Brain pericyte (primary cell): ENCODE measurements around the gene NEGR1.

Experiments
- DNase-seq: peaks from one replicate; pipeline ENCODE4 v3.0.0-alpha.2; 2012; ENCODE audit warnings: low read depth, low spot score

NEGR1 gene

DNA sequence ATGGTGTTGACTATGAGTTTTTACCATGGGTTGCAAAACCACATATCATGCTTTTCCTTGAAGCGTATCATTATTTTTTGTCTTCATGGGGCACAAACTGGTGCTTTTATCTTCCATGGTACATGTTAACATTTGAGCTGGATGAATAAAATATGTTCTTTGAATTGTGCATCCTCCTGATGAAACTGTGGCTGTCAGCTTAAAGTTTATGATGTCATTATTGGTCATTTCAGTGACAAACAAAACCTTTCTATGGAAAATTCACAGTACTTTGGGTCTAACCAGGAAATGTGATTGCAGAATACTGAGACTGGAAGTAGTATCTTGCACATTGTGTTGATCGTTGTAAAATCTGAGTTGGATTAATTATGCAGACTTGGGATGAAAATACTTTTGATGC is 909.8 kb downstream of the NEGR1 start:
- DNase-seq, result no peak

DNA sequence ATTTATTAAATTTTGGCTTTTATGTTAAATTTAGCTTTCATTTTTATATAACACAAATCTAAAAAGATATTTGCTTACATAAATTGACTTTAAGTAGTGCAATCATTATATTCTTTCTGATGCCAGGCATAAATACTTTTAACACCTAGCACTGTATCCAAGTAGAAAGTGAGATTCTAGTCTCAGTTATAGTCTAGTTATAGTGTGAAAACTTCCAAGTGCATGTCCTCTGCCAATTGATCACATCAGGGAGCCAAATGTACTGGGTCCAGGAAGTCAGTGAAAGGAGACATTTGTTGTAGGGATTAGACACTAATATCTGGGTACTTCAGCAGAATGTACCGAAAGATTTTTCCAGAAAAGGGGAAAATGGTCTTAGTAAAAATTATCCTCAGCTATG is 910.8 kb downstream of the NEGR1 start:
- DNase-seq, result no peak

DNA sequence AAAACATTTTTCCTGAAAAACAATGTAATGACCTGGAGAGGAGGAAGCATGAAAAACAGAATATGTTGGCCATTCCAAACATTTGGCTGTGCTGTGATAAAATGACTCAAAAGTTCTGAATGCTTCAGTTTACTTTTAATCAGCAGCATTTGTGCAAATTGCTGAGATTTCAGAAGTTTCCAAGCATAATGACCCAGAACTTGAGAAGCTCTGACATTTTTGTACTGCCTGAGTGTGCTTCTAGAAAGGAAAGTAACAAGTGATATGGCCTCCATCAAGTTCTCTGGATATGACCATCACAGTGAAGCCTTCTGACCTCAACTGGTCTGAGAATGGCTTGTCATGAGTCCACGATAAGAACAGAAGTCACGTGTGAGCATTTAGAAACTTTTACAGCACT is 918.1 kb downstream of the NEGR1 start:
- no peak for DNase-seq

DNA sequence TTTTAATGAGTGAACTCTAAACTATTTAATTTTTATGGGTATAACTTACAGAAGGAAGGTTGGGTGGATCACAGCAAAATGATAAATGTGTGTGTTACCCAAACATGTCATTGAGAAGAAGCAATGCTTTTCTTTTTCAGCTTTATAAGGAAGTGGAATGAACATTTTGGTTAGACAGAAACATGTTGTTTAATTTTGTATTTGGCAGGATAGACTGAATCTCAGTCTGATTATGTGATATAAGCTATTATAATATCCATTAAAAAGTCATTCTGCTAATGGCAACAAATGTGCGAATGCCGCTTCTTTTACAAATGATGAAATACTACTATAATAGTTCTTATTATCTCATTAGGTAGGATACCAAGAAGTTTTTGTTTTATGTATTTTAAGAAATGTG is 919.6 kb downstream of the NEGR1 start:
- DNase-seq, result no peak

DNA sequence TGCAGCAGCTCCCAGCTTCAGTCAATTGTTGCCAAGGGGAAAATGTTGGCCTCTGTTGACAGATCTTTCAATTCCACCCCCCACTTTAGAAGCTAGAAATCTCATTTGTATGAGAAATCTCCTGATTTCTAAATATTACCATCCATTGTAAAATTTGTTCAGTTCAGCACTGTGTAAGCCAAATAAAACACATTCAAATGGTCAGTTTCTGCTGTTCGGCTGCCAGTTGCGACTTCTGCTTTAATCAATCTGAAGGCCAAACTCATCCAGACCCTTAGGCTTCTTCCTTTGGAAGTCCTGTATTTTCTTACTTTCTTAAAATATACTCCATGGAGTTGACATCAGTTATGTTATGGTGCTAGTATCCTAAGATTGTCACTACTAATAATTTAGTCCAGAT is 920.3 kb downstream of the NEGR1 start:
- DNase-seq, result no peak

DNA sequence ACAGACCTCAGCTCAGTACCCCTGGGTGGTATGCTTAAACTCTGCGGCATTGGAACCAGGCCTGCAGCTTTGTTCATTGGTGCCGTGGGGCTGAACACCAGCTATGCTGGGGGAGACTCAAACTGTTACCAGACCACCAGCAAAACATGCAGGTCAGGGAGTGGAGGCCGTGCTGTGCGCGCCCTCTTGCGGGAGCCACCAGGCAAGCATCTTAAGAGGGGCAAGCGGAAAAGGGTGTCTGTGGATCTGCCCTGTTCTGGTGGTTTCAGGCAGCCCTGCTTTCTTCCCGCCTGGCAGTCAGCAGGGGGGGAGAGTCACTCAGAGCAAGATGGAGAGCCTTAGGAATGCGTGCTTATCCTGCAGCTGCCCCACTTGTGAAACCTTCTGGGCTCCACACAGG is 924.6 kb downstream of the NEGR1 start:
- DNase-seq, result no peak

DNA sequence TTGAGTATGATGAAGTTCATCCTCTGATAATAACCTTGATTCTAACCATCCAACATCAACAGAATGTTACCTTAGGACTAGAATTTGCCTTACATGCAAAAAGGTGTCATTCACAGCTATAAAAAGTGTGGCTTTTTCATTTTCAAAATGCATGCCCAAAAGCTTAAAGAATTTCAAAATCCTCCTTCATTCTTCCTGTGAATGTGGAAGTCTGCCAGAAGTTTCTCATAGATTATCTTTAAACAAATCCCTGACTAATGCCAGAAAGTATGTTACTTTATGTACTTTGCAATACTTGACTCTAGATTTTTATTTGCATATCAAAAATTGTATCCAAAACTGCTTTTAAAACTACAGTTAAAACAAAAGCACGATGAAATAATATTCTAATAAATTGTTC is 930.9 kb downstream of the NEGR1 start:
- no peak for DNase-seq

DNA sequence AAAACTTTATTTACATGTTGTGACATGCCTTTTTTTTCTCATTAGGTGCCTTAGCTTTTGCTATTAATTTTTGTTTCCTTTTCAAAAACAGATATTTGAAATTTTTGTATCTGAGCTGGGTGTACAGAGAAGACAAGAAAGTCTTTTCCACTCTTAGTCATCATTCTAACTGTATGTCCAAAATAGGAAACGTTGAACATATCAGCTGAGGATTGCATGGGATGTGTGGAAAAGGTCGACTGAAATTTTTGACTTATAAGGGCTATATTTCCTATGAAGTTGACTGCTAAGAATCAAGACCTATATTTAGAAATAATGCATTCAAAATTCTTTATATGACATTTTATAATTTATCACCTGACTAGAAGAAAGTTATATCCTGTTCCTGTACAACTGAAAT is 931.5 kb downstream of the NEGR1 start:
- DNase-seq, result no peak

DNA sequence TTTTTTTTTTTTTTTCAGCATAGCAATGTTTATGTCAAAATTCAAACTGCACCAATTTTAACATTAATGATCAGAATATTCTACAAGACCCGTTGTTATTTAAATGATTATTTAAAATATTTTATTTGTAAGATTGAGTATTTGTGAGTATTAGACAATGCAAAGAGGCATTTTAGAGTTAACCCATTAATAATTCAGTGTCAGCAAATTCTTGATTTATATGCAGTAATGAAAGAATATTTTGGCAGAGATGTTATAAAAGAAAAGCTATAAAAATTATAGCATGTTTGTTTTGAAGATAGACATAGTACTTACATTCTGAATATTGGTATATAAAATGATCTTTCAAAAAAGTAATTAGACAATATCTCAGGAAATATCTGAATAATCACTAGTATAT is 932.0 kb downstream of the NEGR1 start:
- no peak for DNase-seq
